ENCODE measurements around the gene OAS1. TPM values are rescaled to one million over a fixed set of nuclear protein-coding genes. Genes with fewer than 3 reads are reported as not detected.

The OAS1 gene
- total RNA-seq, 2 experiments from 2014 or later, result 46.0 to 49.1 TPM

GRCh38 chr12:112962561-112962960 is 55.8 kb downstream of the OAS1 start:
- Mint-ChIP-seq H3K36me3 (peaks cover 50% of the 10 kb centered on the region), H3K27ac (no peak overlapping the region), H3K9me3 (peaks cover 11% of the 10 kb centered on the region), H3K4me1 (ENCODE audit: low read depth) (no peaks in the 10 kb centered on the region), H3K4me3 (no peak overlapping the region), H3K27me3 (no peaks in the 10 kb centered on the region)
- ChIA-PET POLR2A (interaction anchor here (1.9 kb wide), 1 partner anchor 16 kb away, joined by 6 read pairs; the partner anchor contains the start of gene OAS2), CTCF (no interaction called here)
- no peak for DNase-seq
- intact Hi-C loops (cut with micrococcal nuclease), result no loop called here

DNA sequence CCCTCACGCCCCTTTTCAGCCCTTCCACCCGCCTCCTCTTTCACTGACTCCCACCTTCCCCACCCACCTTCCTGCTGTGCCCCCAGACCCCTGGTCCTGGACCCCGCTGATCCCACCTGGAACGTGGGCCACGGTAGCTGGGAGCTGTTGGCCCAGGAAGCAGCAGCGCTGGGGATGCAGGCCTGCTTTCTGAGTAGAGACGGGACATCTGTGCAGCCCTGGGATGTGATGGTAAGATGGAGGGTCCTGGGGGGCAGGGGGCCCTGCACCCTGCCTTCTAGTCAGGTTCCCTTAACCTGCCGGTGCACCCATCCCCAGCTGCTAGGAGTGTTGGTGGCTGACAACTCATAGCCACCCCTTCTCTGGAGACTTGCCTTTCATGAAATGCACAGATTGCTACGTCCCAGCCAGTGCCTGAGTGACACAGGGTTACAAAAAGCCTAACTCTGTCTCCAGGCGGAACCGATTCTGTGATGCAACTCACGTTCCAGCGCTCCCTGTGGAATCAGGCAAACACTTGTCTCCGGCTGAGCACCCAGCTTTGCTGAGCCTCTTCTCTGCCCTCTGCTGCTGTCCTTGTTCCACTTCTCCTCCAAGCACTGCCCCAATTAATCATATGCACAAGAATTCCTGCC is 56.6 kb downstream of the OAS1 start:
- H3K36me3 Mint-ChIP-seq, result peaks cover 48% of the 10 kb centered on the region
- CTCF ChIA-PET, result interaction anchor here (1.1 kb wide), 1 partner anchor 30 kb away, joined by 4 read pairs; no protein-coding TSS in a partner anchor
- H3K9me3 Mint-ChIP-seq, result peaks cover 7% of the 10 kb centered on the region
- DNase-seq, result no peak
- no peaks in the 10 kb centered on the region for H3K27me3 Mint-ChIP-seq
- POLR2A ChIA-PET, result no interaction called here
- intact Hi-C loops (cut with micrococcal nuclease), result no loop called here
- no peaks in the 10 kb centered on the region for H3K4me1 Mint-ChIP-seq (ENCODE audit: low read depth)
- no peak overlapping the region for H3K4me3 Mint-ChIP-seq
- H3K27ac Mint-ChIP-seq, result no peak overlapping the region

- Mint-ChIP-seq H3K4me3 (no peak overlapping the region), H3K27me3 (no peaks in the 10 kb centered on the region), H3K9me3 (peaks cover 7% of the 10 kb centered on the region), H3K4me1 (ENCODE audit: low read depth) (no peaks in the 10 kb centered on the region), H3K36me3 (peaks cover 39% of the 10 kb centered on the region), H3K27ac (no peak overlapping the region)
- intact Hi-C loops (cut with micrococcal nuclease), result no loop called here
- CTCF ChIA-PET, result interaction anchor here (1.1 to 1.2 kb wide), 2 partner anchors 29 to 64 kb away, joined by 3 to 4 read pairs; no protein-coding TSS in a partner anchor
- no peak for DNase-seq
- POLR2A ChIA-PET, result no interaction called here
Measured at GRCh38 chr12:112964067-112964670, 57.4 kb downstream of the OAS1 start.

DNA sequence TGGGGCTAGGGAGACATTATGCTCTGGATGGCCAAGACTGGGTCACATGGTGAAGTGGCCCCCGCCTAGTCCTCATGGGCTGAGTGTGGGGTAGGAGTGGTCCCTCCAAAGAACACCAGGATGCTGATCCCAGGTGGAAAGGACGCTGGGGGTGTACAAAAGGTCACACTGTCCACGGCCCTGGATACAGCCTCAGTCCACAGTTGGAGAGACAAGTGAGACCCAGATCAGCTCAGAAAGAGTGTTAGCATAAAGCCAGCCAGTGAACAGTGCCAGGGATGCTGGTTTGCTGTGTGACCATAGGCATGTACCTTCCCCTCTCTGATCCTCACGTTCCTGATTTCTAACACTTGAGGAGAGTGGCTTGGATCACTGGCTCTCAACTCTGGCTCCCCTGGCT is 58.2 kb downstream of the OAS1 start:
- H3K4me1 Mint-ChIP-seq (ENCODE audit: low read depth), result no peaks in the 10 kb centered on the region
- no peaks in the 10 kb centered on the region for H3K27me3 Mint-ChIP-seq
- no peaks in the 10 kb centered on the region for H3K9me3 Mint-ChIP-seq
- intact Hi-C loops (cut with micrococcal nuclease), result no loop called here
- no peak overlapping the region for H3K4me3 Mint-ChIP-seq
- H3K36me3 Mint-ChIP-seq, result peaks cover 33% of the 10 kb centered on the region
- DNase-seq, result no peak
- POLR2A ChIA-PET, result no interaction called here
- H3K27ac Mint-ChIP-seq, result no peak overlapping the region
- CTCF ChIA-PET, result interaction anchor here (1.1 to 1.2 kb wide), 2 partner anchors 28 to 64 kb away, joined by 3 to 4 read pairs; no protein-coding TSS in a partner anchor

GRCh38 chr12:112965643-112966042 is 58.9 kb downstream of the OAS1 start:
- DNase-seq, result no peak
- no peak overlapping the region for H3K4me3 Mint-ChIP-seq
- ChIA-PET POLR2A (no interaction called here), CTCF (no interaction called here)
- no peaks in the 10 kb centered on the region for H3K27me3 Mint-ChIP-seq
- H3K36me3 Mint-ChIP-seq, result peaks cover 31% of the 10 kb centered on the region
- H3K9me3 Mint-ChIP-seq, result no peaks in the 10 kb centered on the region
- intact Hi-C loops (cut with micrococcal nuclease), result no loop called here
- no peak overlapping the region for H3K27ac Mint-ChIP-seq
- H3K4me1 Mint-ChIP-seq (ENCODE audit: low read depth), result no peaks in the 10 kb centered on the region

- Mint-ChIP-seq H3K9me3 (no peaks in the 10 kb centered on the region), H3K36me3 (peaks cover 17% of the 10 kb centered on the region), H3K27me3 (no peaks in the 10 kb centered on the region), H3K4me1 (ENCODE audit: low read depth) (no peaks in the 10 kb centered on the region), H3K27ac (no peak overlapping the region), H3K4me3 (no peak overlapping the region)
- CTCF ChIA-PET, result interaction anchor here (2.0 kb wide), 1 partner anchor 26 kb away, joined by 5 read pairs; no protein-coding TSS in a partner anchor
- POLR2A ChIA-PET, result no interaction called here
- intact Hi-C loops (cut with micrococcal nuclease), result no loop called here
- no peak for DNase-seq
Measured at GRCh38 chr12:112967306-112967705, 60.5 kb downstream of the OAS1 start.

DNA sequence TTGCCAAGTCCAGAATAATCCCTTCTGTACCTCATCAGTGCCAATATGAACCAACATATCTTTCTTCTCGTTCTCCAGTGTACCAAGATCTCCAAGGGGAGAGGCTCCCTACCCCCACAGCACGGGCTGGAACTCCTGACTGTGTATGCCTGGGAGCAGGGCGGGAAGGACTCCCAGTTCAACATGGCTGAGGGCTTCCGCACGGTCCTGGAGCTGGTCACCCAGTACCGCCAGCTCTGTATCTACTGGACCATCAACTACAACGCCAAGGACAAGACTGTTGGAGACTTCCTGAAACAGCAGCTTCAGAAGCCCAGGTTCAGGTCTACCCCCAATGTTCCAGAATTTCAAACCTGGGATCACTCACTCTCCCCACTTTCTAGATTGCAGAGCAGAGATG is 61.1 kb downstream of the OAS1 start:
- intact Hi-C loops (cut with micrococcal nuclease), result no loop called here
- CTCF ChIA-PET, result interaction anchor here (2.0 kb wide), 1 partner anchor 25 kb away, joined by 5 read pairs; no protein-coding TSS in a partner anchor
- peaks cover 11% of the 10 kb centered on the region for H3K36me3 Mint-ChIP-seq
- POLR2A ChIA-PET, result no interaction called here
- H3K4me1 Mint-ChIP-seq (ENCODE audit: low read depth), result no peaks in the 10 kb centered on the region
- no peak for DNase-seq
- no peaks in the 10 kb centered on the region for H3K9me3 Mint-ChIP-seq
- no peak overlapping the region for H3K27ac Mint-ChIP-seq
- H3K4me3 Mint-ChIP-seq, result no peak overlapping the region
- no peaks in the 10 kb centered on the region for H3K27me3 Mint-ChIP-seq

Other genes starting within 250 kb of the OAS1 start
- not detected for gene RPH3A, start 115.2 kb upstream of the OAS1 start, total RNA-seq
- 10 to 100 TPM; 34.6 to 37.1 TPM for gene OAS3, start 31.5 kb downstream of the OAS1 start, total RNA-seq
- gene OAS2, start 71.6 kb downstream of the OAS1 start, total RNA-seq, result 100 to 1,000 TPM; 140 to 148 TPM
- gene DTX1, start 149.8 kb downstream of the OAS1 start, total RNA-seq, result 10 to 100 TPM; 11.0 to 12.4 TPM
- 1 to 10 TPM; 4.4 to 4.9 TPM for gene RASAL1, start 228.8 kb downstream of the OAS1 start, total RNA-seq
- gene CFAP73, start 242.8 kb downstream of the OAS1 start, total RNA-seq, result under 1 TPM; 0.90 to 0.94 TPM